HG03280 (cell line): Measurements from ENCODE around the gene FABP2.

ENCODE experiments used
- ATAC-seq: cut with Tn5 transposase; IDR thresholded peaks from one replicate; pipeline ENCODE4 v1.9.1; 2021; ENCODE audit warnings: mild to moderate bottlenecking, moderate library complexity; ENCODE audit not compliant: unreplicated experiment

The FABP2 gene

GRCh38 chr4:119268466-119268865, 53.5 kb downstream of the FABP2 start:
- no peak for ATAC-seq
